WTC11 (cell line): ENCODE data around the gene PANX3. TPM values are rescaled to one million over a fixed set of nuclear protein-coding genes. Genes with fewer than 3 reads are reported as not detected.

Experiments used
- ATAC-seq: fragments of 200-7000 bp; cut with Tn5 transposase; 2 replicates; pipeline ENCODE4 v1.10.0; 2021; ENCODE audit warnings: mild to moderate bottlenecking, moderate library complexity
- CTCF ChIA-PET: fragments of 300-600 bp; sonication (Branson Sonifier 250); formaldehyde crosslinking; loops from one replicate; lab custom pipeline; 2021; ENCODE audit warnings: antibody characterized with exemption; lab: Charles Lee
- POLR2A ChIA-PET: fragments of 350-600 bp; sonication (Branson Sonifier 250); formaldehyde crosslinking; loops from one replicate; lab custom pipeline; 2021; ENCODE audit warnings: antibody characterized with exemption; lab: Charles Lee
- DNase-seq: peaks from one replicate; pipeline ENCODE4 v3.0.0; 2021; ENCODE audit warnings: low spot score
- H3K27ac Mint-ChIP-seq: 2 replicates; pipeline ENCODE4 v1.8.0; 2021; ENCODE audit warnings: mixed read lengths
- H3K27me3 Mint-ChIP-seq: 2 replicates; pipeline ENCODE4 v1.8.0; 2021; ENCODE audit warnings: low read depth, mild to moderate bottlenecking, moderate library complexity, mixed read lengths
- H3K36me3 Mint-ChIP-seq: 2 replicates; pipeline ENCODE4 v1.8.0; 2021; ENCODE audit warnings: mixed read lengths
- H3K4me1 Mint-ChIP-seq: 2 replicates; pipeline ENCODE4 v1.8.0; 2022; ENCODE audit warnings: mixed read lengths
- H3K4me3 Mint-ChIP-seq: 2 replicates; pipeline ENCODE4 v1.8.0; 2021; ENCODE audit warnings: mild to moderate bottlenecking, moderate library complexity, mixed read lengths
- H3K9me3 Mint-ChIP-seq: 2 replicates; pipeline ENCODE4 v1.8.0; 2021; ENCODE audit warnings: mixed read lengths
- ATF1 ChIP-seq: sonication (generic); formaldehyde crosslinking; IDR thresholded peaks from 2 replicates; pipeline ENCODE4 v1.8.1; 2023; ENCODE audit warnings: mild to moderate bottlenecking, moderate library complexity, missing genetic modification reagents
- GTF2I ChIP-seq: fragments of 250-450 bp; sonication (Bioruptor Pico); conservative IDR thresholded peaks from 2 replicates; pipeline ENCODE4 v1.4.0; 2021; ENCODE audit warnings: mild to moderate bottlenecking
- KAT7 ChIP-seq: sonication (generic); formaldehyde crosslinking; IDR thresholded peaks from 2 replicates; pipeline ENCODE4 v1.8.1; 2023; ENCODE audit warnings: missing genetic modification reagents, mild to moderate bottlenecking, borderline replicate concordance
- MYBL2 ChIP-seq: sonication (generic); formaldehyde crosslinking; IDR thresholded peaks from 2 replicates; pipeline ENCODE4 v1.8.1; 2023; ENCODE audit warnings: mild to moderate bottlenecking, moderate library complexity, missing genetic modification reagents
- NFATC4 ChIP-seq: fragments of 250-450 bp; sonication (Bioruptor Pico); IDR thresholded peaks from 2 replicates; pipeline ENCODE4 v1.9.0; 2021; ENCODE audit warnings: mild to moderate bottlenecking
- NFYB ChIP-seq: sonication (generic); formaldehyde crosslinking; conservative IDR thresholded peaks from 2 replicates; pipeline ENCODE4 v1.8.0; 2022; ENCODE audit warnings: low read depth, missing genetic modification reagents
- NR1H2 ChIP-seq: sonication (generic); formaldehyde crosslinking; IDR thresholded peaks from 2 replicates; pipeline ENCODE4 v1.9.0; 2021; ENCODE audit warnings: mild to moderate bottlenecking, moderate library complexity, missing genetic modification reagents
- NR2C2 ChIP-seq: sonication (generic); formaldehyde crosslinking; IDR thresholded peaks from 2 replicates; pipeline ENCODE4 v1.8.0; 2022; ENCODE audit warnings: mild to moderate bottlenecking, missing genetic modification reagents
- NR3C1 ChIP-seq: sonication (generic); formaldehyde crosslinking; conservative IDR thresholded peaks from 2 replicates; pipeline ENCODE4 v1.8.1; 2023; ENCODE audit warnings: low read depth, mild to moderate bottlenecking, missing genetic modification reagents
- OVOL2 ChIP-seq: fragments of 250-450 bp; sonication (Bioruptor Pico); IDR thresholded peaks from 2 replicates; pipeline ENCODE4 v1.9.0; 2021; ENCODE audit warnings: mild to moderate bottlenecking, borderline replicate concordance
- PRRX2 ChIP-seq: fragments of 250-450 bp; sonication (Bioruptor Pico); IDR thresholded peaks from 2 replicates; pipeline ENCODE4 v1.8.0; 2021; ENCODE audit warnings: mild to moderate bottlenecking
- RORB ChIP-seq: fragments of 250-450 bp; sonication (Bioruptor Pico); IDR thresholded peaks from 2 replicates; pipeline ENCODE4 v1.9.0; 2021; ENCODE audit warnings: mild to moderate bottlenecking
- SP1 ChIP-seq: sonication (generic); formaldehyde crosslinking; conservative IDR thresholded peaks from 2 replicates; pipeline ENCODE4 v1.8.1; 2022; ENCODE audit warnings: missing genetic modification reagents
- TP53 ChIP-seq: sonication (generic); formaldehyde crosslinking; IDR thresholded peaks from 2 replicates; pipeline ENCODE4 v1.8.1; 2023; ENCODE audit warnings: mild to moderate bottlenecking, missing genetic modification reagents
- ZBTB21 ChIP-seq: sonication (generic); formaldehyde crosslinking; IDR thresholded peaks from 2 replicates; pipeline ENCODE4 v1.8.1; 2023; ENCODE audit warnings: mild to moderate bottlenecking, missing genetic modification reagents, borderline replicate concordance
- ZBTB43 ChIP-seq: sonication (generic); formaldehyde crosslinking; IDR thresholded peaks from 2 replicates; pipeline ENCODE4 v1.8.1; 2023; ENCODE audit warnings: mild to moderate bottlenecking, missing genetic modification reagents
- ZNF423 ChIP-seq: fragments of 250-450 bp; sonication (Bioruptor Pico); IDR thresholded peaks from 2 replicates; pipeline ENCODE4 v2.1.2; 2022; ENCODE audit warnings: mild to moderate bottlenecking, moderate library complexity
- ZNF425 ChIP-seq: fragments of 250-450 bp; sonication (Bioruptor Pico); conservative IDR thresholded peaks from 2 replicates; pipeline ENCODE4 v1.9.0; 2021; ENCODE audit warnings: mild to moderate bottlenecking
- total RNA-seq: library from RNA; stranded (reverse); gene quantifications from 3 replicates; pipeline ENCODE4 v1.2.3, GENCODE V29; 2021
- TF ChIP-seq, protein P1 (sequence below): sonication (generic); formaldehyde crosslinking; IDR thresholded peaks from 2 replicates; pipeline ENCODE4 v1.8.1; 2022; ENCODE audit warnings: low read depth, missing genetic modification reagents, borderline replicate concordance
- TF ChIP-seq, protein P2 (sequence below): fragments of 250-450 bp; sonication (Bioruptor Pico); IDR thresholded peaks from 2 replicates; pipeline ENCODE4 v1.9.0; 2021; ENCODE audit warnings: mild to moderate bottlenecking
- TF ChIP-seq, protein P3 (sequence below): sonication (generic); formaldehyde crosslinking; conservative IDR thresholded peaks from 2 replicates; pipeline ENCODE4 v1.8.1; 2023; ENCODE audit warnings: mild to moderate bottlenecking, low read depth, missing genetic modification reagents, moderate library complexity
- TF ChIP-seq, protein P4 (sequence below): sonication (generic); formaldehyde crosslinking; IDR thresholded peaks from 2 replicates; pipeline ENCODE4 v1.8.0; 2023; ENCODE audit warnings: missing genetic modification reagents, mild to moderate bottlenecking, borderline replicate concordance

Gene PANX3
- total RNA-seq, 1 experiment from 2014 or later, result not detected

- ATAC-seq (peak; percentile 82), DNase-seq (peak; percentile 31)
- POLR2A ChIA-PET, result interaction anchor here (0.8 kb wide), 1 partner anchor 106 kb away, joined by 3 read pairs; no protein-coding TSS in a partner anchor
- no peaks in the 10 kb centered on the region for H3K9me3 Mint-ChIP-seq
- TF ChIP-seq ZBTB21 (CRISPR knock-in tag) (no peak), GTF2I (CRISPR knock-in tag) (no peak), ZBTB43 (CRISPR knock-in tag) (no peak), TP53 (CRISPR knock-in tag) (no peak), ZNF425 (no peak), ATF1 (CRISPR knock-in tag) (no peak), NR1H2 (no peak), NR2C2 (CRISPR knock-in tag) (no peak), KAT7 (CRISPR knock-in tag) (no peak)
- TF ChIP-seq, protein P1, sequence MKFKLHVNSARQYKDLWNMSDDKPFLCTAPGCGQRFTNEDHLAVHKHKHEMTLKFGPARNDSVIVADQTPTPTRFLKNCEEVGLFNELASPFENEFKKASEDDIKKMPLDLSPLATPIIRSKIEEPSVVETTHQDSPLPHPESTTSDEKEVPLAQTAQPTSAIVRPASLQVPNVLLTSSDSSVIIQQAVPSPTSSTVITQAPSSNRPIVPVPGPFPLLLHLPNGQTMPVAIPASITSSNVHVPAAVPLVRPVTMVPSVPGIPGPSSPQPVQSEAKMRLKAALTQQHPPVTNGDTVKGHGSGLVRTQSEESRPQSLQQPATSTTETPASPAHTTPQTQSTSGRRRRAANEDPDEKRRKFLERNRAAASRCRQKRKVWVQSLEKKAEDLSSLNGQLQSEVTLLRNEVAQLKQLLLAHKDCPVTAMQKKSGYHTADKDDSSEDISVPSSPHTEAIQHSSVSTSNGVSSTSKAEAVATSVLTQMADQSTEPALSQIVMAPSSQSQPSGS (CRISPR knock-in tag), result no peak
- TF ChIP-seq, protein P2, sequence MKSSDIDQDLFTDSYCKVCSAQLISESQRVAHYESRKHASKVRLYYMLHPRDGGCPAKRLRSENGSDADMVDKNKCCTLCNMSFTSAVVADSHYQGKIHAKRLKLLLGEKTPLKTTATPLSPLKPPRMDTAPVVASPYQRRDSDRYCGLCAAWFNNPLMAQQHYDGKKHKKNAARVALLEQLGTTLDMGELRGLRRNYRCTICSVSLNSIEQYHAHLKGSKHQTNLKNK (CRISPR knock-in tag), result no peak
- H3K27ac Mint-ChIP-seq, result 0 out of 2 replicates have a peak overlapping the region, but pooled peaks have one; percentile 18
- peaks cover 3% of the 10 kb centered on the region for H3K27me3 Mint-ChIP-seq
- H3K4me1 Mint-ChIP-seq, result peaks cover 20% of the 10 kb centered on the region
- no peaks in the 10 kb centered on the region for H3K36me3 Mint-ChIP-seq
- CTCF ChIA-PET, result interaction anchor here (0.6 to 2.3 kb wide), 13 partner anchors 12 to 220 kb away, joined by 3 to 11 read pairs (median 5); partner anchors contain the start of genes SIAE and SPA17
- 0 out of 2 replicates have a peak overlapping the region, but pooled peaks have one; percentile 6 for H3K4me3 Mint-ChIP-seq
These were observed 45.8 kb downstream of the PANX3 start for GRCh38 chr11:124656774-124657630.

DNA sequence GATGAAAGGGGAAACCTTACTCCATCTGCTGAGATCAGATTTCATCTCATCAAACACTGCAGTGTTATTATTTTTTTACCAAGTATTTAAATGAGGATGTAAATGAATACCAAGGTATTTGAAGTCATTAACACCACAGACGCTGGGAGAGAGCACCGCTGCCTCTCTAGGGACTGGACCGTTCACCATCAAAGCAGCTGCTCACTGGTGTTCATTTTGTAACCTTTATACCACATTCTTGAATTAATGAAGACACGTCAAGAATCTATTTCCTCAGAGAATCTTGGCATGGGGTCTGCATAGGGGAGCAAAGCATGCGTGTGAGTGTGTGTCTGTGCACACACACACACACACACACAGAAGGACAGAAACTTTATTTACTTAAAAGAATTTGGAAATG lies 46.7 kb downstream of the PANX3 start:
- ATAC-seq (no peak), DNase-seq (no peak)
- ChIA-PET POLR2A (no interaction called here), CTCF (interaction anchor here (1.0 to 2.3 kb wide), 4 partner anchors 11 to 121 kb away, joined by 3 to 11 read pairs (median 10); no protein-coding TSS in a partner anchor)
- Mint-ChIP-seq H3K4me3 (no peak overlapping the region), H3K36me3 (no peaks in the 10 kb centered on the region), H3K9me3 (no peaks in the 10 kb centered on the region), H3K27ac (no peak overlapping the region), H3K27me3 (peaks cover under 1% of the 10 kb centered on the region), H3K4me1 (peaks cover 20% of the 10 kb centered on the region)
- TF ChIP-seq NFATC4, result no peak
- no peak for TF ChIP-seq SP1 (CRISPR knock-in tag)
- TF ChIP-seq, protein P3, sequence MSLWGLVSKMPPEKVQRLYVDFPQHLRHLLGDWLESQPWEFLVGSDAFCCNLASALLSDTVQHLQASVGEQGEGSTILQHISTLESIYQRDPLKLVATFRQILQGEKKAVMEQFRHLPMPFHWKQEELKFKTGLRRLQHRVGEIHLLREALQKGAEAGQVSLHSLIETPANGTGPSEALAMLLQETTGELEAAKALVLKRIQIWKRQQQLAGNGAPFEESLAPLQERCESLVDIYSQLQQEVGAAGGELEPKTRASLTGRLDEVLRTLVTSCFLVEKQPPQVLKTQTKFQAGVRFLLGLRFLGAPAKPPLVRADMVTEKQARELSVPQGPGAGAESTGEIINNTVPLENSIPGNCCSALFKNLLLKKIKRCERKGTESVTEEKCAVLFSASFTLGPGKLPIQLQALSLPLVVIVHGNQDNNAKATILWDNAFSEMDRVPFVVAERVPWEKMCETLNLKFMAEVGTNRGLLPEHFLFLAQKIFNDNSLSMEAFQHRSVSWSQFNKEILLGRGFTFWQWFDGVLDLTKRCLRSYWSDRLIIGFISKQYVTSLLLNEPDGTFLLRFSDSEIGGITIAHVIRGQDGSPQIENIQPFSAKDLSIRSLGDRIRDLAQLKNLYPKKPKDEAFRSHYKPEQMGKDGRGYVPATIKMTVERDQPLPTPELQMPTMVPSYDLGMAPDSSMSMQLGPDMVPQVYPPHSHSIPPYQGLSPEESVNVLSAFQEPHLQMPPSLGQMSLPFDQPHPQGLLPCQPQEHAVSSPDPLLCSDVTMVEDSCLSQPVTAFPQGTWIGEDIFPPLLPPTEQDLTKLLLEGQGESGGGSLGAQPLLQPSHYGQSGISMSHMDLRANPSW, result no peak
- TF ChIP-seq OVOL2 (CRISPR knock-in tag), result no peak
- TF ChIP-seq NFYB (CRISPR knock-in tag), result no peak
- TF ChIP-seq ZBTB21 (CRISPR knock-in tag), result no peak
- TF ChIP-seq NR3C1 (CRISPR knock-in tag), result no peak
- TF ChIP-seq ZNF423 (CRISPR knock-in tag), result no peak
- TF ChIP-seq RORB (CRISPR knock-in tag), result no peak
- TF ChIP-seq TP53 (CRISPR knock-in tag), result no peak
- TF ChIP-seq, protein P4, sequence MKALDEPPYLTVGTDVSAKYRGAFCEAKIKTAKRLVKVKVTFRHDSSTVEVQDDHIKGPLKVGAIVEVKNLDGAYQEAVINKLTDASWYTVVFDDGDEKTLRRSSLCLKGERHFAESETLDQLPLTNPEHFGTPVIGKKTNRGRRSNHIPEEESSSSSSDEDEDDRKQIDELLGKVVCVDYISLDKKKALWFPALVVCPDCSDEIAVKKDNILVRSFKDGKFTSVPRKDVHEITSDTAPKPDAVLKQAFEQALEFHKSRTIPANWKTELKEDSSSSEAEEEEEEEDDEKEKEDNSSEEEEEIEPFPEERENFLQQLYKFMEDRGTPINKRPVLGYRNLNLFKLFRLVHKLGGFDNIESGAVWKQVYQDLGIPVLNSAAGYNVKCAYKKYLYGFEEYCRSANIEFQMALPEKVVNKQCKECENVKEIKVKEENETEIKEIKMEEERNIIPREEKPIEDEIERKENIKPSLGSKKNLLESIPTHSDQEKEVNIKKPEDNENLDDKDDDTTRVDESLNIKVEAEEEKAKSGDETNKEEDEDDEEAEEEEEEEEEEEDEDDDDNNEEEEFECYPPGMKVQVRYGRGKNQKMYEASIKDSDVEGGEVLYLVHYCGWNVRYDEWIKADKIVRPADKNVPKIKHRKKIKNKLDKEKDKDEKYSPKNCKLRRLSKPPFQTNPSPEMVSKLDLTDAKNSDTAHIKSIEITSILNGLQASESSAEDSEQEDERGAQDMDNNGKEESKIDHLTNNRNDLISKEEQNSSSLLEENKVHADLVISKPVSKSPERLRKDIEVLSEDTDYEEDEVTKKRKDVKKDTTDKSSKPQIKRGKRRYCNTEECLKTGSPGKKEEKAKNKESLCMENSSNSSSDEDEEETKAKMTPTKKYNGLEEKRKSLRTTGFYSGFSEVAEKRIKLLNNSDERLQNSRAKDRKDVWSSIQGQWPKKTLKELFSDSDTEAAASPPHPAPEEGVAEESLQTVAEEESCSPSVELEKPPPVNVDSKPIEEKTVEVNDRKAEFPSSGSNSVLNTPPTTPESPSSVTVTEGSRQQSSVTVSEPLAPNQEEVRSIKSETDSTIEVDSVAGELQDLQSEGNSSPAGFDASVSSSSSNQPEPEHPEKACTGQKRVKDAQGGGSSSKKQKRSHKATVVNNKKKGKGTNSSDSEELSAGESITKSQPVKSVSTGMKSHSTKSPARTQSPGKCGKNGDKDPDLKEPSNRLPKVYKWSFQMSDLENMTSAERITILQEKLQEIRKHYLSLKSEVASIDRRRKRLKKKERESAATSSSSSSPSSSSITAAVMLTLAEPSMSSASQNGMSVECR (CRISPR knock-in tag), result no peak
- no peak for TF ChIP-seq PRRX2
- TF ChIP-seq MYBL2, result no peak
